ENCODE measurements around the gene CTNNA3.

- TF ChIP-seq CTCF (conservative IDR thresholded peaks at IDR 0.05 in 1 of 2, IDR thresholded peaks at IDR 0.05 in 1 of 2; ENCODE audit: extremely low read depth in 1 of 2, insufficient read depth in 1 of 2, low read depth in 1 of 2, low read length in 2 of 2): no peak
- TF ChIP-seq EZH2 (IDR thresholded peaks at IDR 0.05; ENCODE audit: borderline replicate concordance, low read length): no peak
Measured at GRCh38 chr10:67402620-67403019, 293.4 kb downstream of the CTNNA3 start.

Measured in mammary epithelial cell (primary cell).